GM23248 (cell line): ENCODE results near the gene SLC39A2.

Experiments used
- EZH2 ChIP-seq: fragments of 200-600 bp; sonication (generic); IDR thresholded peaks from 2 replicates; pipeline ENCODE4 v1.6.1; 2018; ENCODE audit warnings: antibody characterized with exemption, mild to moderate bottlenecking; ENCODE audit not compliant: insufficient read depth, poor library complexity, severe bottlenecking
- EZH2phosphoT487 ChIP-seq: fragments of 200-600 bp; sonication (generic); IDR thresholded peaks from 2 replicates; pipeline ENCODE4 v1.6.1; 2018; ENCODE audit warnings: antibody characterized with exemption, moderate library complexity, mild to moderate bottlenecking, low read depth; ENCODE audit not compliant: insufficient read depth

DNA sequence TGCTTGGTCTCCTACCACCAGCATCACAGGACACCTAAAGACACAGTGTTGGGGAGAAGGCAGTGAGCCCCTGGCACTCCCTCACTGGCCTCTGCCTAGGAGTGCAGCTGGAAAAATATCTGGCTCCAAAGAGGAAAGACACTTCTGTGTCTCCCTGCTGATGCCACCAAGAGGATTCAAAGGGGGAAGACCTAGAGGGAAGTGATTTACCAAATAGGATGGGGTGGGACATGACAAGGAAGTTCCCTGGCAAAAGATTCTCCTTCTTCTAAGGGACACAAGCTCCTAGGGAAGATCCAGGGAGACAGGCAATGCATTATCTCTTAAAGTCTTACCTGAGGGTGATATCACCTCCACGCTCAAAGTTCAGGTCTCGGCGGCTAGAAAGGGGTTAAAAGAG is 19.7 kb downstream of the SLC39A2 start:
- TF ChIP-seq EZH2 (no peak), EZH2phosphoT487 (no peak)
